SK-N-SH (cell line): Measurements from ENCODE around the gene UCHL3. TPM values are rescaled to one million over a fixed set of nuclear protein-coding genes. Genes with fewer than 3 reads are reported as not detected.
"Not testable (repeated sequence)": the region's sequence is repeated elsewhere in the genome, so short reads cannot be mapped to it uniquely, and the experiment has no call there.

Experiments
- CTCF ChIA-PET: fragments of 300-600, 350-600 bp; formaldehyde crosslinking; extraction: SDS; loops from one replicate; lab custom pipeline; 2021; lab: Yijun Ruan, JAX
- POLR2A ChIA-PET: fragments of 350-600 bp; sonication (Branson Sonifier 250); formaldehyde crosslinking; extraction: SDS; loops from one replicate; lab custom pipeline; 2020; ENCODE audit warnings: antibody characterized with exemption, inconsistent platforms; lab: Yijun Ruan, JAX
- DNase-seq: peaks from one replicate; pipeline ENCODE4 v3.0.0; 2012
- H2AFZ ChIP-seq: fragments of 200-600 bp; sonication (generic); 2 replicates; pipeline ENCODE4 v1.8.1; 2016; ENCODE audit warnings: antibody characterized with exemption, mild to moderate bottlenecking, low read depth
- H3F3A ChIP-seq: fragments of 200-600 bp; sonication (generic); replicated peaks from 2 replicates; pipeline ENCODE3; 2016; ENCODE audit warnings: antibody characterized with exemption, mild to moderate bottlenecking; ENCODE audit not compliant: insufficient read depth
- H3K27ac ChIP-seq, 2 experiments: fragments of 200-500 bp in 1 of 2; fragments of 200-600 bp in 1 of 2; sonication (Bioruptor generic) in 1 of 2; sonication (generic), shearing (Covaris generic) in 1 of 2; 2 replicates each; pipeline versions ENCODE4 v1.5.1 to v1.6.1; 2014 to 2016; ENCODE audit warnings: low read depth in 2 of 2, inconsistent platforms in 1 of 2, low read length in 1 of 2, mild to moderate bottlenecking in 1 of 2, mixed read lengths in 1 of 2
- H3K27me3 ChIP-seq: fragments of 200-600 bp; sonication (generic), shearing (Covaris generic); 2 replicates; pipeline ENCODE4 v1.6.1; 2016; ENCODE audit warnings: mixed run types; ENCODE audit not compliant: insufficient read depth
- H3K36me3 ChIP-seq, 2 experiments: fragments of 200-500 bp in 1 of 2; fragments of 200-600 bp in 1 of 2; sonication (Bioruptor generic) in 1 of 2; sonication (generic) in 1 of 2; replicated peaks in 1 of 2; 2 replicates each; pipeline versions ENCODE3 to v1.5.1; 2014 to 2016; ENCODE audit warnings: low read length in 1 of 2, mild to moderate bottlenecking in 1 of 2; ENCODE audit not compliant: insufficient read depth in 2 of 2, control insufficient read depth in 1 of 2
- H3K4me1 ChIP-seq, 2 experiments: fragments of 200-500 bp in 1 of 2; fragments of 200-600 bp in 1 of 2; sonication (Bioruptor generic) in 1 of 2; sonication (generic), shearing (Covaris generic) in 1 of 2; 2 replicates each; pipeline versions ENCODE4 v1.5.1 to v1.6.1; 2014 to 2016; ENCODE audit warnings: low read depth in 1 of 2, low read length in 1 of 2, mixed run types in 1 of 2; ENCODE audit not compliant: insufficient read depth in 2 of 2, control insufficient read depth in 1 of 2
- H3K4me2 ChIP-seq: fragments of 200-600 bp; sonication (generic), shearing (Covaris generic); 2 replicates; pipeline ENCODE4 v1.6.1; 2017; ENCODE audit warnings: mixed run types
- H3K4me3 ChIP-seq, 2 experiments: fragments of 200-500 bp in 1 of 2; fragments of 200-600 bp in 1 of 2; sonication (Bioruptor generic) in 1 of 2; sonication (generic), shearing (Covaris generic) in 1 of 2; 2 replicates each; pipeline versions ENCODE4 v1.5.1 to v1.8.1; 2014 to 2016; ENCODE audit warnings: low read depth in 2 of 2, inconsistent platforms in 1 of 2, low read length in 1 of 2, mild to moderate bottlenecking in 1 of 2, mixed read lengths in 1 of 2, moderate library complexity in 1 of 2
- H3K79me2 ChIP-seq: fragments of 200-600 bp; sonication (generic); 2 replicates; pipeline ENCODE4 v1.8.1; 2017; ENCODE audit warnings: mild to moderate bottlenecking; ENCODE audit not compliant: insufficient read depth
- H3K9ac ChIP-seq: fragments of 200-600 bp; sonication (generic); 2 replicates; pipeline ENCODE4 v1.6.1; 2017; ENCODE audit warnings: mixed run types
- H3K9me2 ChIP-seq: fragments of 200-600 bp; sonication (generic); 2 replicates; pipeline ENCODE4 v1.6.1; 2017; ENCODE audit warnings: mixed run types
- H3K9me3 ChIP-seq: fragments of 200-600 bp; sonication (generic); 2 replicates; pipeline ENCODE4 v1.6.1; 2017; ENCODE audit warnings: mixed run types, mild to moderate bottlenecking, moderate library complexity
- H4K20me1 ChIP-seq: fragments of 200-600 bp; sonication (generic); 2 replicates; pipeline ENCODE4 v1.6.1; 2017; ENCODE audit warnings: mild to moderate bottlenecking, mixed run types; ENCODE audit not compliant: insufficient read depth
- CHD2 ChIP-seq: fragments of 150-350 bp; IDR thresholded peaks from 2 replicates; pipeline ENCODE4 v1.6.1; 2018; ENCODE audit warnings: low read length; ENCODE audit not compliant: partially characterized antibody
- ELF1 ChIP-seq: IDR thresholded peaks from 2 replicates; pipeline ENCODE4 v1.4.0; 2012
- FOXM1 ChIP-seq: IDR thresholded peaks from 2 replicates; pipeline ENCODE4 v1.4.0; 2012; ENCODE audit warnings: low read depth, mild to moderate bottlenecking
- GABPA ChIP-seq: IDR thresholded peaks from 2 replicates; pipeline ENCODE4 v1.4.0; 2012; ENCODE audit warnings: low read depth, mild to moderate bottlenecking
- JUND ChIP-seq: IDR thresholded peaks from 2 replicates; pipeline ENCODE4 v1.4.0; 2012
- MXI1 ChIP-seq: IDR thresholded peaks from 2 replicates; pipeline ENCODE4 v1.6.1; 2012; ENCODE audit warnings: mild to moderate bottlenecking, low read depth, low read length, improper control_type of control experiment
- NFIC ChIP-seq: IDR thresholded peaks from 2 replicates; pipeline ENCODE4 v1.4.0; 2012; ENCODE audit warnings: borderline replicate concordance
- TEAD4 ChIP-seq: IDR thresholded peaks from 2 replicates; pipeline ENCODE4 v1.4.0; 2012; ENCODE audit warnings: mild to moderate bottlenecking, borderline replicate concordance; ENCODE audit not compliant: insufficient read depth
- WGBS: methylation state at CpG from one replicate; pipeline ENCODE4 v1.1.6; 2017; ENCODE audit warnings: low lambda C conversion rate; 5-methylcytosine and 5-hydroxymethylcytosine counted together
- polyA plus RNA-seq, 3 experiments: library from polyadenylated mRNA; depleted of rRNA; stranded (reverse); fragments of >200 nt; gene quantifications; 2 replicates each; pipeline ENCODE4 v1.2.3, GENCODE V29; 2012

UCHL3 gene
- polyA plus RNA-seq, 1 of the 3 experiments (the other 2 are of a cell fraction), result 28.8 TPM

DNA sequence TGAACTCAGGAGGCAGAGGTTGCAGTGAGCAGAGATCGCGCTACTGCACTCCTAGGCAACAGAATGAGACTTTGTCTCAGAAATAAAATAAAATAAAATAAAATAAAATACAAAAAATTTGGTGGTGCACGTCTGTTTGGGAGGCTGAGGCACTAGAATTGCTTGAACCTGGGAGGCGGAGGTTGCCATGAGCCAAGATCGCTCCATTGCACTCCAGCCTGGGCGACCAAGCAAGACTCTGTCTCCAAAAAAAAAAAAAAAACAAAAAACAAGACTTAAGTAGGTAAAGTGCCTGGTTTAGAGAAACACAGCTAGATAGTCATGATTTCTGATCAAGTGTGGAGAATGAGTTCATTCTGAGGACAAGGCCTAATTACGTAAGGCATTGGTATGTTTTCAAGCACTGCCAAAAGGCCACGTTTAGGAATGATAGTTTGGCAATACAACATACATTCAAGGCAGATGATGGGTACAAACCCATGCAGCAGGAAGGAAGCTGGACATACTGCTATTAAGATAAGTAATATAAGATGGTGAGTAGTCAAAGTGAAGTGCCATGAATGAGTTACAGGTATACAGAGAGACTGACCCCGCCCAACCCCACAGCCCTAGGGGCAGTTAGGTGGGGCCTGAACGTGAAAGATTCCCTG, 4.8 kb upstream of the UCHL3 start:
- no peak overlapping the region for H3K4me2 ChIP-seq
- ChIA-PET CTCF (interaction anchor here (2.4 kb wide), 1 partner anchor 63 kb away, joined by 8 read pairs; the partner anchor contains the start of gene TBC1D4), POLR2A (no interaction called here)
- DNase-seq, result no peak
- H3K9me2 ChIP-seq, result no peaks in the 10 kb centered on the region
- no peaks in the 10 kb centered on the region for H3K9me3 ChIP-seq
- H3K79me2 ChIP-seq, result 0 out of 2 replicates have a peak, but pooled peaks cover 2% of the 10 kb centered on the region
- H3K36me3 ChIP-seq, result no peaks in the 10 kb centered on the region
- peaks cover 0 to 4% of the 10 kb centered on the region in 2 experiments; a peak in 1 of 4 replicates for H3K4me1 ChIP-seq
- H3K9ac ChIP-seq, result no peak overlapping the region
- peaks cover 4% of the 10 kb centered on the region for H3F3A ChIP-seq
- no peaks in the 10 kb centered on the region for H3K27me3 ChIP-seq
- TF ChIP-seq JUND (no peak), ELF1 (no peak), CHD2 (no peak), TEAD4 (no peak), GABPA (no peak), MXI1 (no peak)
- H2AFZ ChIP-seq, result no peak overlapping the region
- H4K20me1 ChIP-seq, result no peaks in the 10 kb centered on the region
- WGBS, result 80% methylated on average over 10 of the region's 10 CpGs
- H3K27ac ChIP-seq, result no peak overlapping the region
- no peak overlapping the region for H3K4me3 ChIP-seq

GRCh38 chr13:75545386-75545785, 4.2 kb upstream of the UCHL3 start:
- H4K20me1 ChIP-seq, H3K9me3 ChIP-seq, H3K9ac ChIP-seq, H3K4me1 ChIP-seq, H3K9me2 ChIP-seq, H3K36me3 ChIP-seq, H3K79me2 ChIP-seq, H3K27me3 ChIP-seq, H3F3A ChIP-seq, H3K4me3 ChIP-seq, H3K27ac ChIP-seq, H2AFZ ChIP-seq, POLR2A ChIA-PET, DNase-seq, H3K4me2 ChIP-seq: not testable (repeated sequence)
- CTCF ChIA-PET, result interaction anchor here (2.4 kb wide), 1 partner anchor 63 kb away, joined by 8 read pairs; the partner anchor contains the start of gene TBC1D4
- 90% methylated on average over 14 of the region's 14 CpGs for WGBS

DNA sequence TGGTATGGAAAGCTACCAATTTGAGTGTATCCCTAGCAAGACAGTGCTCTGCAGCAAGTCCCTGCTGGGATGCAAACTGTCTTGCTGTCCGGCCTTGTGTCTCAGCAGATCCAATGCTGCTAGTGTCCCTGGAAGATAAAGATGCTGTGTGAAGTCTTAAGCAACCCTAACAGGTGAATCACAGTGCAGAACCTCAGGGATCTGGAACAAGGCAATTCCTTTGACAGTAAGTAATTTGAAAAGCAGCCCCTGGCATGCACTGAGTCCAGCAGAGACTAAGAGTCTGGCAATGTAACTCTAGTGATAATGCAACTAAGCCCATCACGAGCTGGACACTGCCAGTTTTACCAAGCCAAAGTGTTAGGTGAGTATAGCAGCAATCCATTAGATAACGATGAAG, 1.7 kb upstream of the UCHL3 start:
- Histone ChIP-seq H2AFZ (no peak overlapping the region), H3K27ac (no peak overlapping the region), H3K79me2 (peaks cover 16% of the 10 kb centered on the region; the same call in 1 of the 2 replicates), H4K20me1 (no peaks in the 10 kb centered on the region), H3K9ac (no peak overlapping the region), H3K36me3 (no peaks in the 10 kb centered on the region), H3K9me2 (no peaks in the 10 kb centered on the region), H3K4me1 (peaks cover 4 to 6% of the 10 kb centered on the region in 2 experiments; a peak in 3 of 4 replicates), H3K4me2 (no peak overlapping the region), H3F3A (peaks cover 10% of the 10 kb centered on the region), H3K4me3 (no peak overlapping the region)
- DNase-seq, result no peak
- ChIA-PET CTCF (interaction anchor here (1.1 to 1.8 kb wide), 3 partner anchors 175 to 182 kb away, joined by 3 to 4 read pairs (median 4); no protein-coding TSS in a partner anchor), POLR2A (interaction anchor here (0.7 kb wide), 1 partner anchor 364 kb away, joined by 3 read pairs; no protein-coding TSS in a partner anchor)
- WGBS, result 94% methylated on average over 3 of the region's 3 CpGs
- TF ChIP-seq FOXM1 (no peak), NFIC (no peak), JUND (no peak)
- TF ChIP-seq, all 33 proteins: peak for 0
- no peaks in the 10 kb centered on the region for H3K9me3 ChIP-seq
- H3K27me3 ChIP-seq, result no peaks in the 10 kb centered on the region
